ENCODE measurements around the gene MAP2K3. TPM values are rescaled to one million over a fixed set of nuclear protein-coding genes. Genes with fewer than 3 reads are reported as not detected.
A peak's percentile ranks its signal among the peaks of the same experiment; 100 is the strongest.

The MAP2K3 gene
- polyA plus RNA-seq, 2 of the 4 experiments (the other 2 are of a cell fraction) = 13.9 to 37.1 TPM

DNA sequence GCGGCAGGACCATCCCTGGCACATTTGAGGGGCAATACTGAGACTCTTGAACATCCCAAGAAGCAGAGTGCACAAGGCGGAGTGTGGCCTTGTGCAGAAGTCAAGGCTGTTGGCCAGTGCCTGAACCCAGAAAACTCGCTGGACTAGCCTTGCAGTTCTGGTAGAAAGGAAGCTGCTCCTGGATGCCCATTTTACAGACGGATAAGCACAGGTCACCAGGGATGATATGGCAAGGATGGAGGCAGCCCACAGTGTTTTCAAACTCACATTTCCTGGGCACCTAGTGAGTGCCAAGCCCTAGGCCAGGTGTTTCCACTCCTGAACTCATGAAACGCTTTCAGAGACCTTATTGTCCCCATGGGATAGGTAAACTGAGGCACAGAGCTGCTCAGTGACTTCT lies 1.7 kb upstream of the MAP2K3 start:
- WGBS (ENCODE audit: missing lambda C conversion rate) = 70% methylated on average over 5 of the region's 5 CpGs
- peak overlapping the region in 1 of 2 experiments; percentile 54; a peak in 4 of 6 replicates for H3K27ac ChIP-seq
- peak overlapping the region; percentile 42 for H3K4me2 ChIP-seq

DNA sequence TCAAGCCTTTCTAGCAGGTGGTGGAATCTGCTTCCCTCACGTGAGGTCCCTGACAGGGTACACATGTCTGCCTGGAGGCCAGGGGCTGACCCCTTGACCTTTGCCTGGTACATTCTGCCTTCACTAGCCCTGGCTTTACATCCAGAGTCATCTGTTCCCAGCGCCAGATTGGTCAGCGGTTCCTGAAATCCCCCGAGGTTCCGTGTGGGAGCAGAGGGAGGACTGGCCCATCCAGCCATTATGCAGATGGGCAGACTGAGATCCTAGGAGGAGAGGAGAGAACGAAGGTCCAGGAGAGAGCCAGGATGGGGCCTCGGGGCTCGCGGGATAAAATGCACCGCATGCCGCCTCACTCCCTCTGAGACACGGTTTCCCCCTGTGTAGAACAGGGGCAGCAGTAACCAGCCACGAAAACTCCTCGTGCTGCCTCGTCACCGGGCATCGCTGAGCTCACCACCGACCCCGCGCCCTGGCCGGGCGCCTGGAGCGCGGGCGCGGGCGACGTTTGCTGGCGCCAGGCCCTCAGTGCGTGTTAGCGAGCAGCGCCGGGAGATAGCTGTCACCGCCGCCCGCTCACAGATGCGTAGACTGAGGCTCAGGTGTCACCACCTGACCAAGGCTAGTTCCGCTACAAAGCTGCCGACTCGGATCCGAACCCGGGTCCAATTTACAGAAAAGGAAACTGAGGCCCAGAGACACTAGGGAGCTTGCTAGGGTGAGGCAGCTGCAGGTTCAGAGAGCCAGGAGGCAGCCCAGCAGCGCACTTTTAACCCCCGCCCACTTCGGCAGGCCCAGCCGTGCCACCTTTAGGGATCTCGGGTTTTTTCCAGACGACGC lies 811 bp upstream of the MAP2K3 start:
- peak overlapping the region; percentile 34 for H3K4me3 ChIP-seq
- DNase-seq (ENCODE audit: low read depth in 1 of 2, low spot score in 1 of 2) (no peak), FAIRE-seq (no peak), ATAC-seq (peak in 1 of 2 experiments; percentile 0; a peak in 1 of 6 replicates)
- ChIA-PET POLR2A (interaction anchor here (0.8 kb wide), 1 partner anchor 71 kb away, joined by 3 read pairs; no protein-coding TSS in a partner anchor), CTCF (interaction anchor here (1.8 to 9.7 kb wide), 4 partner anchors 154 to 228 kb away, joined by 4 to 121 read pairs (median 8); no protein-coding TSS in a partner anchor)
- no peaks in the 10 kb centered on the region for H3K9me3 ChIP-seq
- WGBS (ENCODE audit: missing lambda C conversion rate) = 51% methylated on average over 37 of the region's 49 CpGs
- peak overlapping the region; percentile 48 to 78; a peak in 5 of 6 replicates for H3K27ac ChIP-seq
- peaks cover 44% of the 10 kb centered on the region for H3K4me1 ChIP-seq
- TF ChIP-seq KDM1A (IDR thresholded peaks at IDR 0.05; ENCODE audit: low read depth) (peak; percentile 76; the same call in 1 of the 2 replicates), CHD2 (IDR thresholded peaks at IDR 0.05; ENCODE audit: low read length, partially characterized antibody) (no peak)
- peak overlapping the region; percentile 75 for H3K4me2 ChIP-seq

More for the DNA sequence above, 1.7 kb upstream of the MAP2K3 start:
- Histone ChIP-seq H3K9me3 (no peaks in the 10 kb centered on the region), H3K4me1 (peaks cover 37% of the 10 kb centered on the region), H3K4me3 (no peak overlapping the region)
- ChIA-PET POLR2A (interaction anchor here (1.0 to 1.2 kb wide), 2 partner anchors 16 to 240 kb away, joined by 3 to 4 read pairs; partner anchors contain the start of gene USP22), CTCF (interaction anchor here (0.6 to 9.7 kb wide), 10 partner anchors 9 to 229 kb away, joined by 3 to 121 read pairs (median 4); no protein-coding TSS in a partner anchor)
- DNase-seq (ENCODE audit: low read depth in 1 of 2, low spot score in 1 of 2) (no peak), ATAC-seq (no peak), FAIRE-seq (no peak)
- TF ChIP-seq MAFK (IDR thresholded peaks at IDR 0.05; ENCODE audit: partially characterized antibody) (no peak), HDAC2 (IDR thresholded peaks at IDR 0.05) (0 out of 2 replicates have a peak, but pooled peaks have one; percentile 14)

DNA sequence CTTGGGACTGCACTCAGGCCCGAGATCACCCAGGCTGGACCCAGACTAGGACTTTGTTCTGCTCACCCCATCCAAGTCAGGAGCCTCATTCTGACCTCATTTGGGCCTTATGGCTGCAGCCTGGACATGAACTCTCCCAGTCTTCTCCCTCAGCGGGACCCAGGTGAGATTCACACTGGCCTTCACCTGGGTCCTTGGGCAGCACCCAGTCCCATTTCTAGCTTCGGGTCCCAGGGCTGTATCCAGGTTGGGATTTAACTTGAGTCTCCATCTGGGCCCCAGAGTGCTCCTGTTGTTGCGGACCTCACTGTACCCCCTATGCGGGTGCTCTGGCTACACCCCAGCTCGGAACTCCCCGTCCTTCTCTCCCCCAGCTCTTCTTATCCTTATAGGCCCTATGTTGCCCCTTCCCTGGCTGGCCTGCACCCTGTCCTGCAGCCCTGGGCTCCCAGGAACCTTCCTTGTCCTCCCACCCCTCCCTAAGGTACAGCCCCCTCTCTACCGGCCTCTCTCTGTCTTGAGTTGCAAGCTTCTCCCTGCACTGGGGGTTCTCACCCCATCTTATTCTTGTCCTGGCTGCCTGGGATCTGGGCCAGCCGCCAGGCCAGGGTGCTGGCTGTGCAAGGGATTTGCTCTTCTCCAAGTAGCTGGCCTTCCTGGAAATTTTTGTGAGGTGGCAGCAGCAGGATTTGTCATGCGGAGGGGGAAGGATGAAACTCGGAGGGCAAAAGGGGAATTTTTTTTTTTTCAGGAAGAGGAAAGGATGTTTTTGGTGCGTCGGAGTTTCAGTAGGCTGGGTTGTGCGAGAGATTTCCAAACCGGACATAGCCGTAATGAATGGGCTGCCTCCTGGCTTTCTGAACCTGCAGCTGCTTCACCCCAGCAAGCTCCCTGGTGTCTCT lies 904 bp downstream of the MAP2K3 start:
- WGBS (ENCODE audit: missing lambda C conversion rate) = 3% methylated on average over 16 of the region's 16 CpGs
- no peak for DNase-seq (ENCODE audit: low read depth in 1 of 2, low spot score in 1 of 2)
- Histone ChIP-seq H3K9me3 (no peaks in the 10 kb centered on the region), H3K27ac (peak overlapping the region; percentile 76 to 89), H3K4me2 (peak overlapping the region; percentile 92), H3K4me3 (peak overlapping the region; percentile 78), H3K4me1 (peaks cover 55% of the 10 kb centered on the region)
- ChIA-PET POLR2A (interaction anchor here (1.4 to 1.7 kb wide), 2 partner anchors 32 to 242 kb away, joined by 5 to 13 read pairs; partner anchors contain the start of genes NATD1 and USP22), CTCF (interaction anchor here (1.0 to 3.2 kb wide), 8 partner anchors 8 to 227 kb away, joined by 3 to 20 read pairs (median 7); no protein-coding TSS in a partner anchor)
- no peak for FAIRE-seq
- ATAC-seq = 0 out of 6 replicates have a peak, but pooled peaks of 1 of the 2 experiments have one; percentile 0
- TF ChIP-seq PHF8 (IDR thresholded peaks at IDR 0.05; ENCODE audit: borderline replicate concordance, low read depth) = peak; percentile 14; the same call in 1 of the 2 replicates
- TF ChIP-seq, protein P1, sequence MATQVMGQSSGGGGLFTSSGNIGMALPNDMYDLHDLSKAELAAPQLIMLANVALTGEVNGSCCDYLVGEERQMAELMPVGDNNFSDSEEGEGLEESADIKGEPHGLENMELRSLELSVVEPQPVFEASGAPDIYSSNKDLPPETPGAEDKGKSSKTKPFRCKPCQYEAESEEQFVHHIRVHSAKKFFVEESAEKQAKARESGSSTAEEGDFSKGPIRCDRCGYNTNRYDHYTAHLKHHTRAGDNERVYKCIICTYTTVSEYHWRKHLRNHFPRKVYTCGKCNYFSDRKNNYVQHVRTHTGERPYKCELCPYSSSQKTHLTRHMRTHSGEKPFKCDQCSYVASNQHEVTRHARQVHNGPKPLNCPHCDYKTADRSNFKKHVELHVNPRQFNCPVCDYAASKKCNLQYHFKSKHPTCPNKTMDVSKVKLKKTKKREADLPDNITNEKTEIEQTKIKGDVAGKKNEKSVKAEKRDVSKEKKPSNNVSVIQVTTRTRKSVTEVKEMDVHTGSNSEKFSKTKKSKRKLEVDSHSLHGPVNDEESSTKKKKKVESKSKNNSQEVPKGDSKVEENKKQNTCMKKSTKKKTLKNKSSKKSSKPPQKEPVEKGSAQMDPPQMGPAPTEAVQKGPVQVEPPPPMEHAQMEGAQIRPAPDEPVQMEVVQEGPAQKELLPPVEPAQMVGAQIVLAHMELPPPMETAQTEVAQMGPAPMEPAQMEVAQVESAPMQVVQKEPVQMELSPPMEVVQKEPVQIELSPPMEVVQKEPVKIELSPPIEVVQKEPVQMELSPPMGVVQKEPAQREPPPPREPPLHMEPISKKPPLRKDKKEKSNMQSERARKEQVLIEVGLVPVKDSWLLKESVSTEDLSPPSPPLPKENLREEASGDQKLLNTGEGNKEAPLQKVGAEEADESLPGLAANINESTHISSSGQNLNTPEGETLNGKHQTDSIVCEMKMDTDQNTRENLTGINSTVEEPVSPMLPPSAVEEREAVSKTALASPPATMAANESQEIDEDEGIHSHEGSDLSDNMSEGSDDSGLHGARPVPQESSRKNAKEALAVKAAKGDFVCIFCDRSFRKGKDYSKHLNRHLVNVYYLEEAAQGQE (IDR thresholded peaks at IDR 0.05) = 0 out of 2 replicates have a peak, but pooled peaks have one; percentile 7
- TF ChIP-seq FOSB (CRISPR knock-in tag; IDR thresholded peaks at IDR 0.05) = no peak

DNA sequence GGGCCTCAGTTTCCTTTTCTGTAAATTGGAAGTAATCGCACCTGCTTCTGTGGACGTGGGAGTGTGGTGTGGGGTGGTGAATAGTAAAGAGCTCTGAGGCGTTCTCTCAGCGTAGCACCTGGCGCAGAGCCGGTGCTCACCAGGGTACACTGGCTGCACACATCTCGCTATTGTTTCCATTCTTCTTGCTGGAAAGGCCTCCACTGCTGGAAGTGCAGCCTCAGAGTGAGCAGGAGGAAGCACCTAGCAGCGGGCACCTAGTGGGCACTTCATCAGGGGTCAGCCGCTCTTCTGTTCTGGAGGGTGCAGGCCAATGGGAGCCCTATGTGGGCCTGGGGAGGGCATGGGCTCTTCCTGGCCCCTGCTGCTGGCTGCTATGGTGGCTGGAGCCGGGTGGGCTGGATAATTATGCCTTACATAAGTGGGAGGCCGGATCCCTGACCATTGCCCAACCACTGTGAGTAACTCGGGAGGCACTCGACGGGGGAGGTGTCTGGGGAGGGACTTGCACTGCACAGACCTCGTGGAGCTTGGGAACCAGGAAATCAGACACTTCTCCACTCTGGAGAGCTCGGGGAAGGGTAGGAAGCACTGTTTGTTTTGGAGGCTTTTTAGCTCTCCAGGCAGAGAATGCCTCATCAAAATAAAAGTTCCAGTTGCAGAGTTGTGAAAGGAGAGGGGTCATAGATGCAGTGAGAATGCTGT lies 1.7 kb downstream of the MAP2K3 start:
- ChIA-PET POLR2A (interaction anchor here (0.5 to 1.7 kb wide), 5 partner anchors 33 to 293 kb away, joined by 3 to 13 read pairs (median 4); partner anchors contain the start of genes NATD1 and USP22), CTCF (interaction anchor here (0.7 to 3.2 kb wide), 15 partner anchors 9 to 226 kb away, joined by 3 to 20 read pairs (median 4); no protein-coding TSS in a partner anchor)
- Histone ChIP-seq H3K9me3 (no peaks in the 10 kb centered on the region), H3K4me1 (peaks cover 55% of the 10 kb centered on the region), H3K4me3 (peak overlapping the region; percentile 78), H3K27ac (peak overlapping the region; percentile 76 to 89), H3K4me2 (peak overlapping the region; percentile 92)
- ATAC-seq (peak; percentile 44 to 73), DNase-seq (ENCODE audit: low read depth in 1 of 2, low spot score in 1 of 2) (peak; percentile 95 to 97), FAIRE-seq (peak; percentile 90)
- WGBS (ENCODE audit: missing lambda C conversion rate) = 1% methylated on average over 16 of the region's 16 CpGs
- TF ChIP-seq NPAS2 (CRISPR knock-in tag; IDR thresholded peaks at IDR 0.05; ENCODE audit: borderline replicate concordance) (no peak), RFX5 (IDR thresholded peaks at IDR 0.05) (0 out of 2 replicates have a peak, but pooled peaks have one; percentile 22), EHF (CRISPR knock-in tag; IDR thresholded peaks at IDR 0.05) (peak; percentile 45; the same call in 1 of the 2 replicates), JUN (IDR thresholded peaks at IDR 0.05) (peak; percentile 80 to 85; a peak in 4 of 5 replicates), CEBPB (IDR thresholded peaks at IDR 0.05) (peak; percentile 95 to 98), EP300 (IDR thresholded peaks at IDR 0.05) (peak; percentile 55 to 63; a peak in 1 of 5 replicates), MAFK (IDR thresholded peaks at IDR 0.05; ENCODE audit: partially characterized antibody) (peak; percentile 1), KDM1A (IDR thresholded peaks at IDR 0.05; ENCODE audit: low read depth) (no peak), RAD21 (conservative IDR thresholded peaks at IDR 0.05 in 1 of 2, IDR thresholded peaks at IDR 0.05 in 1 of 2) (no peak), SMC3 (IDR thresholded peaks at IDR 0.05) (0 out of 3 replicates have a peak, but pooled peaks have one; percentile 7), SREBF2 (IDR thresholded peaks at IDR 0.05) (no peak), KDM5A (IDR thresholded peaks at IDR 0.05) (no peak), RNF2 (IDR thresholded peaks at IDR 0.05; ENCODE audit: borderline replicate concordance, low read depth) (no peak), POLR2A (IDR thresholded peaks at IDR 0.05; ENCODE audit: low read length) (no peak), CHD2 (IDR thresholded peaks at IDR 0.05; ENCODE audit: low read length, partially characterized antibody) (no peak)
- TF ChIP-seq, protein P2, sequence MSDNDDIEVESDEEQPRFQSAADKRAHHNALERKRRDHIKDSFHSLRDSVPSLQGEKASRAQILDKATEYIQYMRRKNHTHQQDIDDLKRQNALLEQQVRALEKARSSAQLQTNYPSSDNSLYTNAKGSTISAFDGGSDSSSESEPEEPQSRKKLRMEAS (IDR thresholded peaks at IDR 0.05) = peak; percentile 97
